GM12878 (cell line): Measurements from ENCODE around the gene REPS1. TPM values are rescaled to one million over a fixed set of nuclear protein-coding genes. Genes with fewer than 3 reads are reported as not detected.

Experiments
- ATAC-seq: fragments of 200-7000 bp; cut with Tn5 transposase; 3 replicates; pipeline ENCODE4 v1.9.1; 2020; ENCODE audit warnings: mild to moderate bottlenecking, moderate library complexity
- BruUV-seq: library from RNA; stranded (reverse); fragments of 400-500 nt; replicated peaks from 2 replicates; lab custom pipeline; 2021; lab: Mats Ljungman, UMichigan
- CTCF ChIA-PET: fragments of 300-600 bp; sonication (Branson Sonifier 250); formaldehyde crosslinking; extraction: SDS; loops from one replicate; lab custom pipeline; 2021; ENCODE audit warnings: inconsistent platforms; lab: Yijun Ruan, JAX
- POLR2A ChIA-PET: fragments of 350-600 bp; formaldehyde crosslinking; extraction: SDS; loops from one replicate; lab custom pipeline; 2021; ENCODE audit warnings: inconsistent platforms; lab: Charles Lee
- RAD21 ChIA-PET: fragments of 300-600 bp; sonication (Branson Sonifier 250); formaldehyde crosslinking; loops from one replicate; lab custom pipeline; 2023; ENCODE audit warnings: antibody characterized with exemption; ENCODE audit not compliant: unreplicated experiment; lab: Charles Lee
- SMC1A ChIA-PET: fragments of 300-600 bp; sonication (Branson Sonifier 250); formaldehyde crosslinking; loops from one replicate; lab custom pipeline; 2023; ENCODE audit not compliant: unreplicated experiment, uncharacterized antibody; lab: Charles Lee
- DNase-seq: peaks from one replicate; pipeline ENCODE4 v3.0.0-alpha.2; 2011; ENCODE audit warnings: low read depth, low spot score
- FAIRE-seq: peaks from 3 replicates; lab custom pipeline; 2011; peaks lifted over from hg19 to GRCh38; lab: Jason Lieb, UNC
- H2AFZ ChIP-seq: 2 replicates; pipeline ENCODE4 v1.6.0; 2011; ENCODE audit warnings: low read depth, low read length, control low read depth; ENCODE audit not compliant: control insufficient read depth
- H3K27ac ChIP-seq: 2 replicates; pipeline ENCODE4 v1.5.1; 2011; ENCODE audit warnings: control low read depth; ENCODE audit not compliant: control insufficient read depth, insufficient read depth
- H3K27me3 ChIP-seq, 2 experiments: replicated peaks in 1 of 2; 2 replicates each; pipeline versions ENCODE4 v1.6.0 to v1.6.1; 2011; ENCODE audit warnings: low read length in 1 of 2; ENCODE audit not compliant: control insufficient read depth in 2 of 2, insufficient read depth in 2 of 2
- H3K36me3 ChIP-seq, 2 experiments: 2 replicates each; pipeline ENCODE4 v1.5.1; 2011; ENCODE audit warnings: low read length in 1 of 2; ENCODE audit not compliant: control insufficient read depth in 2 of 2, insufficient read depth in 2 of 2
- H3K4me1 ChIP-seq: 2 replicates; pipeline ENCODE4 v1.6.1; 2011; ENCODE audit warnings: mild to moderate bottlenecking, low read length, moderate library complexity, mixed read lengths; ENCODE audit not compliant: control insufficient read depth, insufficient read depth
- H3K4me2 ChIP-seq: 2 replicates; pipeline ENCODE4 v1.6.0; 2011; ENCODE audit warnings: control low read depth; ENCODE audit not compliant: control insufficient read depth, insufficient read depth
- H3K4me3 ChIP-seq: fragments of 200-600 bp; sonication (generic); 2 replicates; pipeline ENCODE4 v1.5.1; 2016
- H3K79me2 ChIP-seq: 2 replicates; pipeline ENCODE4 v1.6.0; 2011; ENCODE audit warnings: low read length; ENCODE audit not compliant: control insufficient read depth, insufficient read depth
- H3K9ac ChIP-seq: 2 replicates; pipeline ENCODE4 v1.8.0; 2011; ENCODE audit warnings: low read length, control low read depth, mixed read lengths; ENCODE audit not compliant: control insufficient read depth, insufficient read depth
- H3K9me3 ChIP-seq: replicated peaks from 3 replicates; pipeline ENCODE4 v1.5.1; 2011; ENCODE audit warnings: mild to moderate bottlenecking, low read length; ENCODE audit not compliant: control insufficient read depth, insufficient read depth
- H4K20me1 ChIP-seq: 2 replicates; pipeline ENCODE4 v1.6.0; 2011; ENCODE audit not compliant: control insufficient read depth, insufficient read depth
- BRCA1 ChIP-seq: IDR thresholded peaks from 2 replicates; pipeline ENCODE4 v1.6.1; 2011; ENCODE audit warnings: low read depth, low read length, improper control_type of control experiment
- ESRRA ChIP-seq: IDR thresholded peaks from 2 replicates; pipeline ENCODE4 v1.6.1; 2012; ENCODE audit warnings: mild to moderate bottlenecking, low read length, improper control_type of control experiment
- HDAC2 ChIP-seq: fragments of 200-600 bp; sonication (generic); IDR thresholded peaks from 2 replicates; pipeline ENCODE4 v1.6.1; 2017
- JUND ChIP-seq: IDR thresholded peaks from 2 replicates; pipeline ENCODE4 v1.6.1; 2012; ENCODE audit warnings: low read depth, mild to moderate bottlenecking, low read length, improper control_type of control experiment, moderate library complexity
- MEF2B ChIP-seq: fragments of 450-650 bp; IDR thresholded peaks from 2 replicates; pipeline ENCODE4 v1.6.1; 2018; ENCODE audit warnings: mild to moderate bottlenecking, moderate library complexity; ENCODE audit not compliant: partially characterized antibody, poor library complexity, severe bottlenecking
- PAX8 ChIP-seq: fragments of 450-650 bp; IDR thresholded peaks from 2 replicates; pipeline ENCODE4 v1.6.1; 2017; ENCODE audit warnings: mild to moderate bottlenecking, moderate library complexity
- RELB ChIP-seq: fragments of 450-650 bp; IDR thresholded peaks from 2 replicates; pipeline ENCODE4 v1.6.1; 2017; ENCODE audit warnings: low read depth, mild to moderate bottlenecking, moderate library complexity
- SIX5 ChIP-seq: IDR thresholded peaks from 2 replicates; pipeline ENCODE4 v1.6.1; 2011; ENCODE audit warnings: mild to moderate bottlenecking, low read depth, low read length, moderate library complexity; ENCODE audit not compliant: severe bottlenecking
- STAT3 ChIP-seq: IDR thresholded peaks from 2 replicates; pipeline ENCODE4 v1.6.1; 2011; ENCODE audit warnings: low read depth, low read length, improper control_type of control experiment
- YY1 ChIP-seq: IDR thresholded peaks from 2 replicates; pipeline ENCODE4 v1.6.1; 2011; ENCODE audit warnings: low read depth, mild to moderate bottlenecking, low read length
- ZBTB40 ChIP-seq: fragments of 450-650 bp; IDR thresholded peaks from 2 replicates; pipeline ENCODE4 v1.6.1; 2016; ENCODE audit warnings: mild to moderate bottlenecking, moderate library complexity, borderline replicate concordance
- ZNF207 ChIP-seq: fragments of 450-650 bp; IDR thresholded peaks from 2 replicates; pipeline ENCODE4 v1.6.1; 2014; ENCODE audit warnings: antibody characterized with exemption, mild to moderate bottlenecking, borderline replicate concordance
- WGBS: methylation state at CpG from one replicate; pipeline ENCODE4 v1.1.6; 2016; ENCODE audit warnings: low lambda C conversion rate; ENCODE audit not compliant: insufficient replicate concordance, insufficient coverage; ENCODE audit errors: missing lambda C conversion rate; 5-methylcytosine and 5-hydroxymethylcytosine counted together
- in situ Hi-C: fragments of 300-500 bp; cut with MboI; formaldehyde crosslinking; loops from 9 replicates; pipeline ENCODE4 v1.14.3; 2018; ENCODE audit warnings: mixed read lengths
- intact Hi-C: fragments of 100-400 bp; cut with micrococcal nuclease; formaldehyde crosslinking; loops from one replicate; pipeline ENCODE4 v1.14.2; 2022; ENCODE audit not compliant: unreplicated experiment
- polyA plus RNA-seq, 11 experiments: library from polyadenylated mRNA; depleted of rRNA in 4 of 11; unstranded in 6 of 11; stranded (reverse) in 5 of 11; fragments of >200 nt; fragmentation: Nextera tagmentation in 4 of 11; fragmentation: Illumina TruSeq in 1 of 11; extraction: Ambion mirVana in 4 of 11; extraction: Trizol in 1 of 11; gene quantifications; 1 replicate in 1 of 11; 2 replicates in 10 of 11; pipeline versions ENCODE4 v1.2.1 to v1.2.3, GENCODE V29; 2011 to 2016; ENCODE audit warnings: inconsistent platforms in 2 of 11, missing spikeins in 2 of 11, low read depth in 1 of 11
- total RNA-seq, 4 experiments: library from RNA; depleted of rRNA in 3 of 4; stranded (reverse); fragments of >200 nt in 3 of 4; fragmentation: Illumina TruSeq in 1 of 4; extraction: Trizol in 1 of 4; gene quantifications; 2 replicates each; pipeline versions ENCODE4 v1.2.1 to v1.2.3, GENCODE V29; 2013 to 2021

The REPS1 gene
- total and polyA plus RNA-seq, 10 of the 15 experiments (the other 5 are each of a cell fraction or from before 2014, with no cell fraction given), result 13.7 to 59.3 (median 31.7) TPM

GRCh38 chr6:138864343-138864890 is 123.6 kb downstream of the REPS1 start:
- no peak overlapping the region for H3K4me2 ChIP-seq
- no peaks in the 10 kb centered on the region for H3K79me2 ChIP-seq
- H2AFZ ChIP-seq, result no peak overlapping the region
- ATAC-seq (no peak), FAIRE-seq (no peak)
- no TSS peak for BruUV-seq
- intact Hi-C loops, result no loop called here
- H3K4me1 ChIP-seq, result peaks cover 6% of the 10 kb centered on the region
- CTCF ChIA-PET, result interaction anchor here (1.0 to 1.4 kb wide), 3 partner anchors 9 to 47 kb away, joined by 3 to 4 read pairs (median 3); no protein-coding TSS in a partner anchor
- TF ChIP-seq PAX8, result no peak
- TF ChIP-seq SIX5, result no peak
- no peak for TF ChIP-seq ZBTB40
- no peak for TF ChIP-seq ESRRA
- no peak for TF ChIP-seq RELB
- no peak for TF ChIP-seq YY1
- no peak for TF ChIP-seq STAT3
- TF ChIP-seq JUND, result no peak
- no peak for TF ChIP-seq BRCA1
- no peak for TF ChIP-seq HDAC2
- no peak for TF ChIP-seq ZNF207
- TF ChIP-seq MEF2B, result no peak
- TF ChIP-seq, all 136 proteins: peak for 0
- H3K36me3 ChIP-seq, result no peaks in the 10 kb centered on the region
- H3K27ac ChIP-seq, result no peak overlapping the region
- H3K4me3 ChIP-seq, result no peak overlapping the region
- no peaks in the 10 kb centered on the region for H3K9me3 ChIP-seq
- ChIA-PET RAD21 (interaction anchor here (1.0 kb wide), 1 partner anchor 18 kb away, joined by 5 read pairs; no protein-coding TSS in a partner anchor), POLR2A (interaction anchor here (0.6 to 1.1 kb wide), 2 partner anchors 9 to 392 kb away, joined by 3 to 5 read pairs; no protein-coding TSS in a partner anchor), SMC1A (interaction anchor here (0.9 to 2.2 kb wide), 6 partner anchors 18 to 92 kb away, joined by 3 to 10 read pairs (median 4); no protein-coding TSS in a partner anchor)
- H3K27me3 ChIP-seq, result no peaks in the 10 kb centered on the region
- in situ Hi-C loops, result no loop called here
- DNase-seq, result no peak
- 82% methylated on average over 6 of the region's 6 CpGs for WGBS
- H4K20me1 ChIP-seq, result no peaks in the 10 kb centered on the region
- no peak overlapping the region for H3K9ac ChIP-seq
